Activated CD8-positive, alpha-beta memory T cell treated with anti-CD3 and anti-CD28 coated beads, Interleukin-2, amount 50 U/mL, for 24 hours (primary cell): ENCODE results near the gene TMC4.
A peak's percentile ranks its signal among the peaks of the same experiment; 100 is the strongest.

Source experiments
- DNase-seq: peaks from one replicate; pipeline ENCODE4 v3.0.0-alpha.2; 2020; ENCODE audit errors: extremely low read depth

TMC4 gene

GRCh38 chr19:54133312-54133956 lies 39.5 kb downstream of the TMC4 start:
- no peak for DNase-seq

- no peak for DNase-seq
These were observed 43.4 kb downstream of the TMC4 start for GRCh38 chr19:54129617-54129996.

- DNase-seq: no peak
These were observed 44.0 kb downstream of the TMC4 start for GRCh38 chr19:54128796-54129616.

GRCh38 chr19:54128441-54128725 lies 44.6 kb downstream of the TMC4 start:
- DNase-seq: no peak

GRCh38 chr19:54127688-54128440 lies 45.1 kb downstream of the TMC4 start:
- DNase-seq: no peak

- DNase-seq: no peak
These were observed 47.2 kb downstream of the TMC4 start for GRCh38 chr19:54125713-54126112.

GRCh38 chr19:54124393-54124792 lies 48.6 kb downstream of the TMC4 start:
- DNase-seq: no peak

- DNase-seq: no peak
These were observed 49.3 kb downstream of the TMC4 start for GRCh38 chr19:54123682-54124081.

GRCh38 chr19:54121259-54121658 lies 51.7 kb downstream of the TMC4 start:
- no peak for DNase-seq

- DNase-seq: peak; percentile 96
These were observed 57.6 kb downstream of the TMC4 start, which contains the start of the genes PRPF31 and TFPT for GRCh38 chr19:54115109-54116063. TSS of gene PRPF31 (plus strand) at chr19:54115754. CDS start at chr19:54118279, 2,525 bp downstream. TSS of gene TFPT (minus strand) at chr19:54115657. CDS start at chr19:54115269, 388 bp downstream.

- no peak for DNase-seq
These were observed 58.4 kb downstream of the TMC4 start for GRCh38 chr19:54114340-54115108.
